ENCODE results near the gene THRB.
A peak's percentile ranks its signal among the peaks of the same experiment; 100 is the strongest.

THRB gene

DNA sequence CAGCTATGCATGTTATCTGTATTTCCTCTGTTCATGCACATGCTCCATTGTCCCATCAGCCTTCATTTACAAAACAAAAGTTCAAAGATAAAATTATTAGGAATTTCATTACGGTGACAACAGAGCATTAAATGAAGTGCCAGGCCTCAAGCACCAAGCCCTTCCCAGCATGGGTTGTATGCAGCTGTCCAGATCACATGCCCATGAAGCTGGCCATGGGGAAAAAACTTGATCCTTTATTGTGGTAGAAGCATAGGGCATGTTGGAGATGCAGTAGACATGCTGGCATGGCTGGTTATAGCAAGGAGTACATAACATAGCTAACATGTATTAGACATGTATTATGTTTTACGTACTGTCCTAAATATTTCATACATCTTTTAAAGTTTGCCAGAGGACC, 4.1 kb upstream of the THRB start:
- H3K23ac ChIP-seq (ENCODE audit: low read length in 2 of 2) = no peak overlapping the region
- H2BK120ac ChIP-seq (ENCODE audit: low read depth, low read length) = no peak overlapping the region
- H3K4me2 ChIP-seq (ENCODE audit: low read length, poor library complexity, severe bottlenecking) = no peak overlapping the region
- no peak overlapping the region for H2BK12ac ChIP-seq (ENCODE audit: low read length in 2 of 2)
- no peak overlapping the region for H2AFZ ChIP-seq (ENCODE audit: low read depth, low read length)
- H3K9me3 ChIP-seq (ENCODE audit: control insufficient read depth, low read length) = no peaks in the 10 kb centered on the region
- no peak overlapping the region for H3K14ac ChIP-seq (ENCODE audit: low read length in 2 of 2)
- peaks cover 11% of the 10 kb centered on the region for H3K4me1 ChIP-seq (ENCODE audit: control insufficient read depth, insufficient read depth, low read depth, low read length)
- H4K91ac ChIP-seq (ENCODE audit: low read length) = no peak overlapping the region
- H4K8ac ChIP-seq (ENCODE audit: low read length) = no peak overlapping the region
- H2AK5ac ChIP-seq (ENCODE audit: low read length, severe bottlenecking) = no peak overlapping the region
- H3K9ac ChIP-seq (ENCODE audit: low read length) = no peak overlapping the region
- H3K36me3 ChIP-seq (ENCODE audit: control insufficient read depth in 1 of 2, insufficient read depth in 2 of 2, low read depth in 1 of 2, low read length in 2 of 2) = no peaks in the 10 kb centered on the region
- no peak overlapping the region for H3K4me3 ChIP-seq (ENCODE audit: insufficient read depth in 1 of 2, low read depth in 1 of 2, low read length in 2 of 2)
- no peak overlapping the region for H2BK15ac ChIP-seq (ENCODE audit: low read depth, poor library complexity, severe bottlenecking)
- no peak overlapping the region for H3K27ac ChIP-seq (ENCODE audit: low read length, poor library complexity, severe bottlenecking)
- no peak overlapping the region for H2BK5ac ChIP-seq (ENCODE audit: low read depth, low read length, poor library complexity, severe bottlenecking)
- WGBS = 96% methylated on average over 1 of the region's 2 CpGs
- DNase-seq = no peak
- H3K4ac ChIP-seq (ENCODE audit: low read depth in 1 of 2, low read length in 2 of 2) = no peak overlapping the region
- no peak overlapping the region for H3K18ac ChIP-seq (ENCODE audit: low read depth in 1 of 2, low read length in 2 of 2)
- H3K27me3 ChIP-seq (ENCODE audit: control insufficient read depth in 1 of 2, insufficient read depth in 1 of 2, low read length in 2 of 2) = no peaks in the 10 kb centered on the region
- H3K79me1 ChIP-seq (replicated peaks; ENCODE audit: low read length, poor library complexity, severe bottlenecking) = no peaks in the 10 kb centered on the region

- H3K9ac ChIP-seq (ENCODE audit: low read length) = no peak overlapping the region
- no peaks in the 10 kb centered on the region for H3K9me3 ChIP-seq (ENCODE audit: control insufficient read depth, low read length)
- no peaks in the 10 kb centered on the region for H3K36me3 ChIP-seq (ENCODE audit: control insufficient read depth in 1 of 2, insufficient read depth in 2 of 2, low read depth in 1 of 2, low read length in 2 of 2)
- H2BK120ac ChIP-seq (ENCODE audit: low read depth, low read length) = no peak overlapping the region
- H4K91ac ChIP-seq (ENCODE audit: low read length) = no peak overlapping the region
- no peak overlapping the region for H2AK5ac ChIP-seq (ENCODE audit: low read length, severe bottlenecking)
- no peak for DNase-seq
- no peak overlapping the region for H2BK12ac ChIP-seq (ENCODE audit: low read length in 2 of 2)
- no peak overlapping the region for H3K4ac ChIP-seq (ENCODE audit: low read depth in 1 of 2, low read length in 2 of 2)
- no peak overlapping the region for H2BK15ac ChIP-seq (ENCODE audit: low read depth, poor library complexity, severe bottlenecking)
- peaks cover 11% of the 10 kb centered on the region for H3K4me1 ChIP-seq (ENCODE audit: control insufficient read depth, insufficient read depth, low read depth, low read length)
- H3K27ac ChIP-seq (ENCODE audit: low read length, poor library complexity, severe bottlenecking) = no peak overlapping the region
- no peak overlapping the region for H3K4me2 ChIP-seq (ENCODE audit: low read length, poor library complexity, severe bottlenecking)
- H3K18ac ChIP-seq (ENCODE audit: low read depth in 1 of 2, low read length in 2 of 2) = no peak overlapping the region
- no peak overlapping the region for H2AFZ ChIP-seq (ENCODE audit: low read depth, low read length)
- H2BK5ac ChIP-seq (ENCODE audit: low read depth, low read length, poor library complexity, severe bottlenecking) = no peak overlapping the region
- whole genome bisulfite sequencing = 94% methylated on average over 1 of the region's 2 CpGs
- H4K8ac ChIP-seq (ENCODE audit: low read length) = no peak overlapping the region
- no peak overlapping the region for H3K23ac ChIP-seq (ENCODE audit: low read length in 2 of 2)
- no peaks in the 10 kb centered on the region for H3K79me1 ChIP-seq (replicated peaks; ENCODE audit: low read length, poor library complexity, severe bottlenecking)
- no peak overlapping the region for H3K4me3 ChIP-seq (ENCODE audit: insufficient read depth in 1 of 2, low read depth in 1 of 2, low read length in 2 of 2)
- H3K27me3 ChIP-seq (ENCODE audit: control insufficient read depth in 1 of 2, insufficient read depth in 1 of 2, low read length in 2 of 2) = no peaks in the 10 kb centered on the region
- no peak overlapping the region for H3K14ac ChIP-seq (ENCODE audit: low read length in 2 of 2)
These were observed 3.7 kb upstream of the THRB start for GRCh38 chr3:24498391-24498790.

DNA sequence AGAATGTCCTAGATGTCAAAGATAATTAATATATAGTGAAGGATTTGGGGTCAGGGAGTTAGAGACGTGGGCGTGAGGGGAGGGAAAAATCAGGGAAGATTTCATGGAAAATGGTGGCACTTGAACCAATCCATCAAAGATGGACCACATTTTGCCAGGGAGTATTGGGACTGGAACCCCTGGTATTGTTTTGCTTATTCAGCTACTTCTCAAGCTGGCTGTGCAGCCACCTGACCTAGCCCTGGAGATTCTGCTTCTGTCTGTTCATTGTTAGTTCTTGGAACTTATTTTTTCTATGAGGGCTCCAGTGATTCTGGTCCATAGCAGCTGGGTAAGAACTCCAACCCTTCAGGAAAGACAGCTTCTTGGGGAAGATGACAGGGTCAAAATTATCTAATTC, 3.3 kb upstream of the THRB start:
- no peak overlapping the region for H4K8ac ChIP-seq (ENCODE audit: low read length)
- H3K36me3 ChIP-seq (ENCODE audit: control insufficient read depth in 1 of 2, insufficient read depth in 2 of 2, low read depth in 1 of 2, low read length in 2 of 2) = no peaks in the 10 kb centered on the region
- H3K4me3 ChIP-seq (ENCODE audit: insufficient read depth in 1 of 2, low read depth in 1 of 2, low read length in 2 of 2) = no peak overlapping the region
- H2BK120ac ChIP-seq (ENCODE audit: low read depth, low read length) = no peak overlapping the region
- no peaks in the 10 kb centered on the region for H3K27me3 ChIP-seq (ENCODE audit: control insufficient read depth in 1 of 2, insufficient read depth in 1 of 2, low read length in 2 of 2)
- no peaks in the 10 kb centered on the region for H3K79me1 ChIP-seq (replicated peaks; ENCODE audit: low read length, poor library complexity, severe bottlenecking)
- no peaks in the 10 kb centered on the region for H3K9me3 ChIP-seq (ENCODE audit: control insufficient read depth, low read length)
- H3K18ac ChIP-seq (ENCODE audit: low read depth in 1 of 2, low read length in 2 of 2) = no peak overlapping the region
- H2BK12ac ChIP-seq (ENCODE audit: low read length in 2 of 2) = no peak overlapping the region
- H3K9ac ChIP-seq (ENCODE audit: low read length) = no peak overlapping the region
- 94% methylated on average over 2 of the region's 2 CpGs for WGBS
- DNase-seq = no peak
- no peak overlapping the region for H2AFZ ChIP-seq (ENCODE audit: low read depth, low read length)
- H4K91ac ChIP-seq (ENCODE audit: low read length) = no peak overlapping the region
- H3K23ac ChIP-seq (ENCODE audit: low read length in 2 of 2) = no peak overlapping the region
- H2BK5ac ChIP-seq (ENCODE audit: low read depth, low read length, poor library complexity, severe bottlenecking) = no peak overlapping the region
- no peak overlapping the region for H2AK5ac ChIP-seq (ENCODE audit: low read length, severe bottlenecking)
- H3K14ac ChIP-seq (ENCODE audit: low read length in 2 of 2) = no peak overlapping the region
- no peak overlapping the region for H3K4me2 ChIP-seq (ENCODE audit: low read length, poor library complexity, severe bottlenecking)
- no peak overlapping the region for H3K4ac ChIP-seq (ENCODE audit: low read depth in 1 of 2, low read length in 2 of 2)
- no peak overlapping the region for H3K27ac ChIP-seq (ENCODE audit: low read length, poor library complexity, severe bottlenecking)
- peaks cover 11% of the 10 kb centered on the region for H3K4me1 ChIP-seq (ENCODE audit: control insufficient read depth, insufficient read depth, low read depth, low read length)
- no peak overlapping the region for H2BK15ac ChIP-seq (ENCODE audit: low read depth, poor library complexity, severe bottlenecking)

DNA sequence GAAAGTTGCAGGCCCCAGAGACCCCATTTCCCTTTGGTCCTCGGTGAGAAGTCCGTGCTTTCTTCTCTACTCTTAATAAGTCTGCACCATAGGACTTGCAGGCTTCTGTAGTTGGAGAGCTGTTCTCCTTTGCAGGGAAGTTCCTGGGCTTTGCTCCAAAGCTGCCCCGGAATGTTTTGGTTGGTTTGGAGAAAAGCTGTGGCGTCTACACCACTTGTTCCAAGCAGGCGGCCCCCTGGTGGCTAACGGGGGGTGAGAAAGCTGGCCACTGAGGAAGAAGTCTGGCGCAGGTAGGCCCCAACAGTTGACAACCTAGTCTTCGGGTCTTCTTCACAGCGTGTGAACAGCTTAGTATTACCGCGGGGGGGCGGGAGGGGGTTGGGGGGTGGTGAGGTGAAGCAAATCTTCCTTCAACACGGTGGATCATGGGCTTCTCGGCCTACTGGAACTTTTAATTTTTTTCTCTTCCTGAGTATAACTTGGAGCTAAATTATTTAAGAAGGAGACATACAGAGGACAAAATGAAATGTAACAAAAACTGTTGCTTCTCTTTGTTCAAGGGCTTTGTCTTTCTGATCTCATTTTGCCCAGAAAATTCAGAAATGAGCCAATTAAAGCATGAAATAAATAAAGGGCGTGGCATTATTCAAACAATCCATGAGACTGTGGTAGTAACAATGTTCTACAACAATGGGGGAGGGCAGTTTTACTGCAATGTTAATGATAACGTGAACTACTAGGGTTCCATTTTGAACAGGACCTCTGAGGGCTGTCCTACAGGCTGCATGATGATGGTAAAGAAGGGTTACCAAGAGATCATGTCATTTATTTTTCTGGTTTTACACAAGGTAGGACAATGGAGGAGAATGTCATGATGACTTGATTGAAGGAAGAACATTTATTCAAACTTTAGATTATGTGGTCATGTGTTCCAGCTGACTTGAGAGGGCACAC, 2.2 kb upstream of the THRB start:
- H3K9me3 ChIP-seq (ENCODE audit: control insufficient read depth, low read length) = no peaks in the 10 kb centered on the region
- H2BK120ac ChIP-seq (ENCODE audit: low read depth, low read length) = no peak overlapping the region
- H2BK15ac ChIP-seq (ENCODE audit: low read depth, poor library complexity, severe bottlenecking) = no peak overlapping the region
- H2AFZ ChIP-seq (ENCODE audit: low read depth, low read length) = no peak overlapping the region
- no peaks in the 10 kb centered on the region for H3K36me3 ChIP-seq (ENCODE audit: control insufficient read depth in 1 of 2, insufficient read depth in 2 of 2, low read depth in 1 of 2, low read length in 2 of 2)
- WGBS = 29% methylated on average over 11 of the region's 16 CpGs
- no peak overlapping the region for H3K18ac ChIP-seq (ENCODE audit: low read depth in 1 of 2, low read length in 2 of 2)
- H3K23ac ChIP-seq (ENCODE audit: low read length in 2 of 2) = no peak overlapping the region
- DNase-seq = peak; percentile 79
- no peak overlapping the region for H2BK5ac ChIP-seq (ENCODE audit: low read depth, low read length, poor library complexity, severe bottlenecking)
- H4K8ac ChIP-seq (ENCODE audit: low read length) = peak overlapping the region; percentile 36
- peaks cover 3% of the 10 kb centered on the region for H3K79me1 ChIP-seq (replicated peaks; ENCODE audit: low read length, poor library complexity, severe bottlenecking)
- H3K4me3 ChIP-seq (ENCODE audit: insufficient read depth in 1 of 2, low read depth in 1 of 2, low read length in 2 of 2) = no peak overlapping the region
- H3K4ac ChIP-seq (ENCODE audit: low read depth in 1 of 2, low read length in 2 of 2) = no peak overlapping the region
- H3K9ac ChIP-seq (ENCODE audit: low read length) = no peak overlapping the region
- H2AK5ac ChIP-seq (ENCODE audit: low read length, severe bottlenecking) = peak overlapping the region; percentile 8
- H2BK12ac ChIP-seq (ENCODE audit: low read length in 2 of 2) = peak overlapping the region in 1 of 2 experiments; percentile 24
- H3K14ac ChIP-seq (ENCODE audit: low read length in 2 of 2) = no peak overlapping the region
- H4K91ac ChIP-seq (ENCODE audit: low read length) = no peak overlapping the region
- peak overlapping the region; percentile 20 for H3K27ac ChIP-seq (ENCODE audit: low read length, poor library complexity, severe bottlenecking)
- no peak overlapping the region for H3K4me2 ChIP-seq (ENCODE audit: low read length, poor library complexity, severe bottlenecking)
- no peaks in the 10 kb centered on the region for H3K27me3 ChIP-seq (ENCODE audit: control insufficient read depth in 1 of 2, insufficient read depth in 1 of 2, low read length in 2 of 2)
- peaks cover 11% of the 10 kb centered on the region for H3K4me1 ChIP-seq (ENCODE audit: control insufficient read depth, insufficient read depth, low read depth, low read length)
